Esophagus muscularis mucosa (tissue), 4 donors: Measurements from ENCODE around the gene SCAMP3. TPM values are rescaled to one million over a fixed set of nuclear protein-coding genes. Genes with fewer than 3 reads are reported as not detected.

Experiments
- DNase-seq: peaks from one replicate; pipeline ENCODE4 v3.0.0-alpha.2; 2017; ENCODE audit errors: extremely low spot score
- H3K27ac ChIP-seq, 4 donors: fragments of 200-600 bp; sonication (generic); replicated peaks in 1 of 4; 1 replicate in 3 of 4; 2 replicates in 1 of 4; pipeline ENCODE4 v1.5.1; 2016 to 2019; ENCODE audit warnings: mild to moderate bottlenecking in 1 of 4
- H3K27me3 ChIP-seq, 4 donors: fragments of 200-600 bp; sonication (generic); one replicate each; pipeline versions ENCODE4 v1.5.1 to v1.6.0; 2016 to 2019
- H3K36me3 ChIP-seq, 4 donors: fragments of 200-600 bp; sonication (generic); one replicate each; pipeline ENCODE4 v1.5.1; 2016 to 2019
- H3K4me1 ChIP-seq, 4 donors: fragments of 200-600 bp; sonication (generic); one replicate each; pipeline ENCODE4 v1.5.1; 2016 to 2019
- H3K4me3 ChIP-seq, 4 donors: fragments of 200-600 bp; sonication (generic); 1 replicate in 2 of 4; 2 replicates in 2 of 4; pipeline ENCODE4 v1.5.1; 2016 to 2019; ENCODE audit warnings: mild to moderate bottlenecking in 4 of 4, moderate library complexity in 1 of 4
- H3K9me3 ChIP-seq, 4 donors: fragments of 200-600 bp; sonication (generic); 1 replicate in 3 of 4; 2 replicates in 1 of 4; pipeline ENCODE4 v1.5.1; 2016 to 2019
- CTCF ChIP-seq, 3 experiments: fragments of 200-600 bp in 2 of 3; fragments of 450-650 bp in 1 of 3; sonication (generic) in 2 of 3; IDR thresholded peaks; one replicate each; pipeline ENCODE4 v1.5.1; 2017 to 2019; ENCODE audit warnings: antibody characterized with exemption in 3 of 3, mild to moderate bottlenecking in 2 of 3, moderate library complexity in 1 of 3
- EP300 ChIP-seq: sonication (generic); formaldehyde crosslinking; IDR thresholded peaks from one replicate; pipeline ENCODE4 v1.6.1; 2017; ENCODE audit warnings: antibody characterized with exemption
- POLR2A ChIP-seq: fragments of 450-650 bp; IDR thresholded peaks from one replicate; pipeline ENCODE4 v1.6.1; 2017; ENCODE audit warnings: antibody characterized with exemption, moderate library complexity, mild to moderate bottlenecking, low read depth
- POLR2AphosphoS5 ChIP-seq, 2 donors: sonication (generic); formaldehyde crosslinking; IDR thresholded peaks; one replicate each; pipeline ENCODE4 v1.6.1; 2017; ENCODE audit warnings: antibody characterized with exemption in 2 of 2
- WGBS: methylation state at CpG from one replicate; pipeline ENCODE4 v1.1.5; 2018; 5-methylcytosine and 5-hydroxymethylcytosine counted together
- intact Hi-C: fragments of 100-400 bp; cut with DNase I; formaldehyde crosslinking; loops from one replicate; pipeline ENCODE4 v1.15.1; 2023
- total RNA-seq, 4 donors: library from RNA; depleted of rRNA; stranded (reverse); fragments of >200 nt; gene quantifications; one replicate each; pipeline versions ENCODE4 v1.1.0 to v1.2.1, GENCODE V29; 2016

The SCAMP3 gene
- total RNA-seq, 4 donors from 2014 or later = 33.6 to 56.0 (median 43.5) TPM

- no peaks in the 10 kb centered on the region for H3K9me3 ChIP-seq
- WGBS = 55% methylated on average over 10 of the region's 10 CpGs
- peaks cover 0 to 9% (median 0%) of the 10 kb centered on the region in 4 donors for H3K36me3 ChIP-seq
- intact Hi-C loops = loop anchor here (2.0 to 5.0 kb wide), 2 partner anchors 42 to 314 kb away; partner anchors contain the start of gene RUSC1
- no peak overlapping the region for H3K27ac ChIP-seq
- no peak for DNase-seq
- H3K4me1 ChIP-seq = peaks cover 18 to 31% (median 26%) of the 10 kb centered on the region in 4 donors
- TF ChIP-seq EP300 (no peak), POLR2AphosphoS5 (IDR thresholded peaks at IDR 0.05) (no peak), POLR2A (no peak), CTCF (IDR thresholded peaks at IDR 0.05) (no peak)
- H3K27me3 ChIP-seq = no peaks in the 10 kb centered on the region
- peak overlapping the region in 1 of 4 donors; percentile 82 for H3K4me3 ChIP-seq
Observed at GRCh38 chr1:155278689-155279160, 16.6 kb upstream of the SCAMP3 start.

GRCh38 chr1:155277902-155278688 is 15.9 kb upstream of the SCAMP3 start:
- TF ChIP-seq POLR2AphosphoS5 (IDR thresholded peaks at IDR 0.05) (no peak), CTCF (IDR thresholded peaks at IDR 0.05) (peak in 2 of 3 experiments; percentile 15 to 30)
- intact Hi-C loops = loop anchor here (2.0 to 5.0 kb wide), 2 partner anchors 43 to 314 kb away; partner anchors contain the start of gene RUSC1
- Histone ChIP-seq H3K27me3 (no peaks in the 10 kb centered on the region), H3K27ac (peak overlapping the region; percentile 74 to 85 (median 78)), H3K9me3 (no peaks in the 10 kb centered on the region), H3K4me3 (peak overlapping the region; percentile 71 to 84 (median 77)), H3K4me1 (peaks cover 18 to 34% (median 29%) of the 10 kb centered on the region in 4 donors), H3K36me3 (peaks cover 0 to 6% (median 0%) of the 10 kb centered on the region in 4 donors)
- WGBS = under 1% methylated on average over 15 of the region's 29 CpGs
- no peak for DNase-seq

GRCh38 chr1:155277070-155277901 is 15.1 kb upstream of the SCAMP3 start, which contains the start of gene HCN3:
HCN3 (plus strand) TSS chr1:155277463; CDS start chr1:155277591, 128 bp downstream.
- DNase-seq = peak; percentile 99
- Histone ChIP-seq H3K4me3 (peak within 1 kb of the TSS; percentile 71 to 84 (median 77)), H3K4me1 (peaks cover 20 to 38% (median 33%) of the 10 kb centered on the region in 4 donors), H3K27ac (peak within 1 kb of the TSS; percentile 74 to 85 (median 78)), H3K9me3 (no peaks in the 10 kb centered on the region), H3K27me3 (no peaks in the 10 kb centered on the region), H3K36me3 (no peaks in the 10 kb centered on the region)
- intact Hi-C loops = loop anchor here (5.0 kb wide), 1 partner anchor 315 kb away; no protein-coding TSS in a partner anchor
- 3% methylated on average over 15 of the region's 68 CpGs for WGBS
- TF ChIP-seq CTCF (IDR thresholded peaks at IDR 0.05) (peak; percentile 67 to 84 (median 73)), EP300 (no peak), POLR2AphosphoS5 (IDR thresholded peaks at IDR 0.05) (peak in 1 of 2 donors; percentile 78)

GRCh38 chr1:155273343-155274245 is 11.4 kb upstream of the SCAMP3 start, which contains the start of gene CLK2:
CLK2 (minus strand) TSS chr1:155273504; CDS start chr1:155270977, 2,527 bp downstream.
- DNase-seq = peak; percentile 98
- no peaks in the 10 kb centered on the region for H3K9me3 ChIP-seq
- peaks cover 36 to 56% (median 46%) of the 10 kb centered on the region in 4 donors for H3K4me1 ChIP-seq
- no peaks in the 10 kb centered on the region for H3K27me3 ChIP-seq
- 42% methylated on average over 24 of the region's 61 CpGs for WGBS
- H3K36me3 ChIP-seq = peaks cover 15 to 34% (median 26%) of the 10 kb centered on the region in 4 donors
- peak within 1 kb of the TSS; percentile 97 to 99 (median 98) for H3K27ac ChIP-seq
- TF ChIP-seq CTCF (IDR thresholded peaks at IDR 0.05) (peak in 1 of 3 experiments; percentile 21), EP300 (no peak), POLR2AphosphoS5 (IDR thresholded peaks at IDR 0.05) (peak; percentile 97 to 98), POLR2A (peak; percentile 58)
- peak within 1 kb of the TSS; percentile 86 to 97 (median 92) for H3K4me3 ChIP-seq
- intact Hi-C loops = no loop called here
